HEK293T (cell line): Measurements from ENCODE around the gene LIPI.

Experiments used
- ARNT ChIP-seq: fragments of 450-650 bp; IDR thresholded peaks from 2 replicates; pipeline ENCODE4 v1.6.1; 2017; ENCODE audit warnings: mild to moderate bottlenecking
- BHLHE40 ChIP-seq: fragments of 450-650 bp; IDR thresholded peaks from 2 replicates; pipeline ENCODE4 v1.6.1; 2016; ENCODE audit warnings: mild to moderate bottlenecking, moderate library complexity, borderline replicate concordance
- ELF4 ChIP-seq: fragments of 450-650 bp; IDR thresholded peaks from 2 replicates; pipeline ENCODE4 v1.6.1; 2017; ENCODE audit warnings: antibody characterized with exemption
- FOXA1 ChIP-seq: fragments of 450-650 bp; IDR thresholded peaks from 2 replicates; pipeline ENCODE4 v1.6.1; 2016; ENCODE audit warnings: mild to moderate bottlenecking
- FOXM1 ChIP-seq: fragments of 450-650 bp; IDR thresholded peaks from 2 replicates; pipeline ENCODE4 v1.6.1; 2017; ENCODE audit warnings: mild to moderate bottlenecking, borderline replicate concordance
- HDGF ChIP-seq: fragments of 450-650 bp; IDR thresholded peaks from 2 replicates; pipeline ENCODE4 v1.6.1; 2017; ENCODE audit warnings: antibody characterized with exemption, borderline replicate concordance
- NFRKB ChIP-seq: fragments of 450-650 bp; IDR thresholded peaks from 2 replicates; pipeline ENCODE4 v1.6.1; 2016; ENCODE audit warnings: mild to moderate bottlenecking, moderate library complexity
- PKNOX1 ChIP-seq: fragments of 450-650 bp; IDR thresholded peaks from 2 replicates; pipeline ENCODE4 v1.6.1; 2016
- SP1 ChIP-seq: fragments of 450-650 bp; IDR thresholded peaks from 2 replicates; pipeline ENCODE4 v1.6.1; 2017
- SUZ12 ChIP-seq: fragments of 450-650 bp; IDR thresholded peaks from 2 replicates; pipeline ENCODE4 v1.6.1; 2016; ENCODE audit warnings: mild to moderate bottlenecking
- TARDBP ChIP-seq: fragments of 450-650 bp; IDR thresholded peaks from 2 replicates; pipeline ENCODE4 v1.6.1; 2016
- ZNF384 ChIP-seq: fragments of 450-650 bp; IDR thresholded peaks from 2 replicates; pipeline ENCODE4 v1.6.1; 2016

- TF ChIP-seq BHLHE40 (no peak), PKNOX1 (no peak), SP1 (no peak), TARDBP (no peak), ARNT (no peak), HDGF (no peak), NFRKB (no peak), ZNF384 (no peak), FOXM1 (no peak), ELF4 (no peak), SUZ12 (no peak), FOXA1 (no peak)
These were observed 130.6 kb downstream of the LIPI start for GRCh38 chr21:14080040-14080763.
